8988T (cell line): ENCODE measurements around the gene CEBPG.

ENCODE experiments used
- DNase-seq: peaks from one replicate; pipeline ENCODE4 v3.0.0; 2011

CEBPG gene

GRCh38 chr19:33355535-33355934, 18.0 kb upstream of the CEBPG start:
- DNase-seq: no peak

GRCh38 chr19:33357556-33357955, 16.0 kb upstream of the CEBPG start:
- DNase-seq: no peak

- DNase-seq: no peak
Observed at GRCh38 chr19:33358408-33358807, 15.1 kb upstream of the CEBPG start.

DNA sequence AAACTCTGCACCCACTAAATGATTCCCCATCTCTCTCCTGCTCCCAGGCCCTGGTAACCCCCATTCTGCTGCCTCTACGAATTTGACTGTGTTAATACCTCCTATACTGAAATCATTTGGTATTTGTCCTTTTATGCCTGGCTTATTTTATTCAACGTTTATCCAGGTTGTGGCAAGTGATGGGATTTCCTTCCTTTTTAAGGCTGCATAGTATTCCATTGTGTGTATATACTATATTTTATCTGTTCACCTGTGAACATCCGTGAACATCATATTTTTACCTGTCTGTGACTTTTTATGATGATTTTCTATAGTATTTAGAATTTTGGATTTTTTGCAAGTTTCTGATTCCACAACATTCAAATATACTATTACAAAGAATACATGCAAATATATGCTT, 13.9 kb upstream of the CEBPG start:
- DNase-seq: no peak

DNA sequence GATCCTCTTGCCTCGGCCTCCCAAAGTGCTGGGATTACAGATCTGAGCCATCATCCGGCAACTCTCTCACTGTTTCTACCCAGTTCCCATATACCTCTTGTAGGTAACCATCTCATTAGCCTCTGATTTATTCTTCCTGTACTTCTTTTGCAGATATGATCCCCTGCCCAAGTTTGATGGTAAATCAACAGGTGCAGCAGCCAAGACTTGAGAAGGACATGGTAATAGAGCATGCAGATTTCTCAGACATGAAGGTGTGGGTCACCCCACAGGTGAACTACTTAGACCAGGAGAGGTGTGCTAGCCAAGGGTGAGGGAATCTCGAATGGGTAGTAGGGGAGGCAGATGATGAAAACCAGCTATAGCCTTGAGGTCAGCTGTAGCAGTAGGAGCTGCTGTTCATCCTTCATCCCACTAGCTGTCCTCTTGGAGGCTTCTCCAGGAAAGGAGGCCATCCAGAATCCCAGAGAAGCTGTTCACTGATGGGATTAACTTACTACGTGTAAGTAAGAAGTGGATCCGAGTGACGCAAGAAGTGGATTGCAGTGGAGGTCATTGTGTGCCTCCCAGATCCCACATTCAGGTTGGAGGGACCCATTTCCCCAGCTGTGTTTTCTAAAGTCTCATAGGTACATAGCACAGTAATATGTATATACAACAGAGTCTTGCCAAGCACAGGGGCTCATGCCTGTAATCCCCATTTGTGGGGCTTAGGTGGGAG, 10.8 kb upstream of the CEBPG start:
- no peak for DNase-seq

DNA sequence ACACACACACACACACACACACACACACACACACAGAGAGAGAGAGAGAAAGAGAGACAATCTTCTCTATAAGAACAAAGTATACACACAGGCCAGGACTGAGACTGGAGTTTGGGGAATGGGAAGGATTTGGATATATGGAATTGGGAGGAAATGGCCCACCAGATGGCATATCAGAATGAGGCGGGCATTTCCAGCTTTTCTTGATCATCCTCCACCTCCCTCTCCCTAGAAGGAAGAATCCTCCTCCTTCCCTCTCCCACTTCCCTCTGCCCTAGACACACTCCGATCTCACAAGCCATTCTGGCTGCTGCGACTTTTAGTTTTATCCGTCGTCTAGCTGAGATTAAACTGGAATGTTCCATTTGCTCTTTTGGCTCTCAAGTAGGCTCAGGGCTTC, 10.0 kb upstream of the CEBPG start:
- no peak for DNase-seq

DNA sequence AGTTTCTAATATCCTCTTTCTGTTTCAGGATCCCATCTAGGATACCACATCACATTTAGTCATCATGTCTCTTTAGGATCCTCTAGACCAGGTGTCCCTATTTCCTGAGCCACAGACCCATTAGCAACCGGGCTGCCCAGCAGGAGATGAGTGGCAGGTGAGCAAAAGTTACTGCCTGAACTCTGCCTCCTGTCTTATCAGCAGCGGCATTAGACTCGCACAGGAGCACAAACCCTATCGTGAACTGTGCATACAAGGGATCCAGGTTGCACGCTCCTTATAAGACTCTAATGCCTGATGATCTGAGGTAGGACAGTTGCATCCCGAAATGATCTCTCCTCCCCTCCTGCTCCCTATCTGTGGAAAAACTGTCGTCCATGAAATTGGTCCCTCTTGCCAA, 7.8 kb upstream of the CEBPG start:
- DNase-seq: no peak

GRCh38 chr19:33366127-33366526, 7.4 kb upstream of the CEBPG start:
- no peak for DNase-seq

- no peak for DNase-seq
Observed at GRCh38 chr19:33366897-33367296, 6.6 kb upstream of the CEBPG start.

DNA sequence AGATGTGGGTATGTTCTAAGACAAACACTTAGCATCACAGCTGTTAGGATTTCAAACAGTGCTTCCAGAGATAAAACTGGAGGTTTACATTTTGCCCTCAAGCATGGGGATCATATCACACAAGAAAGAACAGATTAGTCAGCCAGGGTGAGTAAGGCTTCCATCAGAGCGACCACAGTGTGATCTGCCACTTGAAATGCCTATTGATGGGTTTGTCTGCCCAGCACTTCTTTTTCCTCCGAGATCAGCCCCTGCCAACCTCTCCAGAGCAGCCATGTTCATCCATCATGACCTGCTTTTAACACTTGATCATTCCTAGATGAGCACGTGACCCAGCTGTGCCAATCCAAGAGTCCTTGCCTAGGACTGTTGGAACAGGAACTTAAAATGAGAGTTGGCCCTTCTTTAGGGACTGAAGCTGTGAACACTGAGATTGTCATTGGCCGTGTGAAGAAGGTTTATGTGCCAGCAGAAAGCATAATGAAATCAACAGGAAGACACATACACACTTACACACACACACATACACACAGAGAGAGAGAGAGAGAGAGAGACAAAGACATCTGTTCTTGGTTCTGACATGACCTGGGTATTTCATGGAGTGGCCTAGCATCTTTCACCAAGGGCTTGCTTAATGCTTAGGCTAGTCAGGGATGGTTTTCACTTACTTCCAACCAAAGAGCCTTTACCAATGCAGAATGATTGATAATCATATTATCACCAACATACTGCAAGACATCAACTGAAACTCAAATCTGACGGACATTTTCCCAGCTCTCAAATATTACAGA, 5.2 kb upstream of the CEBPG start:
- DNase-seq: no peak

DNA sequence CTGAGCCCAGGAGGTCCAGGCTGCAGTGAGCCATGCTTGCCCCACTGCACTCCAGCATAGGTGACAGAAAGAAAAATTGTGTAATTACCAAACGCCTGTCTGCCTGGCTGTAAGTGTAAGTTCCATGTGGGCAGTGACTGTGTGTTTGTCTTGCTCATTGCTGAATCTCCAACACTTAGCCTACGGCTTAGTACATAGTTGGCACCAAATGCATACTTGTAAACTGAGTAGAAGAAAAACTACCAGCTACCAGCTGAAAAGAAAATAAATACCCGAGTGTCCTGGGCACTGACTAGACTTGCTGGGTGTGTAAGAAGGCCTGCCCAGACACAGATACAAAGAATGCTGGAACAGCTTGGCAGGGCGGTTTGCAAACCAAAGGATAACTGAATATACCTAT, 2.7 kb upstream of the CEBPG start:
- no peak for DNase-seq

DNA sequence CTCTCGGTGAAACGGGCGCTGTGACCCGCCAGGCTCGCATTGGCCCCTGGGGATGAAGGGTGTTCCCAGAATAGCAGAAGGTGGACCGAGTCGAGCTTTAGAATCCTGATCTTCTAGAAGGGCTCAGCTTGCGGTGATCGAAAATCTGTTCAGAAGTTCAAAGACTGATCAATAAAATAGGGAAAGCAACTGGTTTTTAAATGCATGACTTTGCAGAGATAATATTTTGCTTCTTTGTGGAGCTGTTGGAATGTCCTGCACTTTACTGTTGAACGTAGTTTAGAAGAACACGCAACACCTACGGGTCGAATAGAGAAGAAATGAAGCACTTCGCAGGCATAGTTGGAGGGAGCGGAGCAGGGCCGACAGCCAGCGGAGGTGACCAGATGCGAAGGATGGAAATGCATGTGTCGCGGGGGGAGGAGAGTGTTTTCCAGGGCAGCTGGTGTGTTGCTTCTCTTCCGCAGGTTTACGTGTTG, 766 bp downstream of the CEBPG start:
- DNase-seq: no peak

- no peak for DNase-seq
Observed at GRCh38 chr19:33375156-33375836, 1.8 kb downstream of the CEBPG start.

DNA sequence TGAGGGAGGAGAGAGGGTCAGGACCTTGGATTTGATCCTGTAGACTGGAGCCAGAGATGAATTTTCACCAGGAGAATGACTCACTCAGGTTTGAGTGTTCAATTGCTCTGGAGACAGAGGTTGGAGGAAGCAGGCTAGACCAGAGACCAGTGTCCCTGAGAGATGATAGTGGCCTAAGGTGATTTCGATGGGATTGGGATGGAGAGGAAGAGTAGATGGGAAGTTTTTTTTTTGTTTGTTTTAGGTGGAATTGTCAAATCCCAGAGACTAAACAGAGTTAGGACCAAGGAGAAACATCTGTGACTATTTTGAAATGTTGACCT, 2.3 kb downstream of the CEBPG start:
- DNase-seq: no peak

DNA sequence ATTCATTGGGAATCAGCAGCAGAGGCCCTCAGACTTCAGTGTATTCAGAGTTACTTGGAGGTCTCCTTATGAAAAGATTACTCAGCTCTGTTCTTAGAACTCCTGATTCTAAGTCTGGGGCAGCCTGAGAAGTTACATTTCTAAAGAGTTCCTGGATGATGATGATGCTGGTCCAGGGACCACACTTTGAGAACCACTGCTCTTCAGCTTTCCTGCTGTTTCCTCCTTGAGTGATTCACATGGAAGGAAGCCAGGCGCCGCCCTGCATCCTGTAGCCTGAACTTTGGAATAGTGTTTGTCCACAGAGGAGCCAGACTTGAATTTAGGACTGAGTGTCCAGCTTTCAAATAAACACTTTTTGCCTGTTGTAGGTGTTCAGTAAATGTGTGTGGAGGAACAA, 2.9 kb downstream of the CEBPG start:
- peak; percentile 63 for DNase-seq

- DNase-seq: no peak
Observed at GRCh38 chr19:33376941-33377557, 3.5 kb downstream of the CEBPG start.

DNA sequence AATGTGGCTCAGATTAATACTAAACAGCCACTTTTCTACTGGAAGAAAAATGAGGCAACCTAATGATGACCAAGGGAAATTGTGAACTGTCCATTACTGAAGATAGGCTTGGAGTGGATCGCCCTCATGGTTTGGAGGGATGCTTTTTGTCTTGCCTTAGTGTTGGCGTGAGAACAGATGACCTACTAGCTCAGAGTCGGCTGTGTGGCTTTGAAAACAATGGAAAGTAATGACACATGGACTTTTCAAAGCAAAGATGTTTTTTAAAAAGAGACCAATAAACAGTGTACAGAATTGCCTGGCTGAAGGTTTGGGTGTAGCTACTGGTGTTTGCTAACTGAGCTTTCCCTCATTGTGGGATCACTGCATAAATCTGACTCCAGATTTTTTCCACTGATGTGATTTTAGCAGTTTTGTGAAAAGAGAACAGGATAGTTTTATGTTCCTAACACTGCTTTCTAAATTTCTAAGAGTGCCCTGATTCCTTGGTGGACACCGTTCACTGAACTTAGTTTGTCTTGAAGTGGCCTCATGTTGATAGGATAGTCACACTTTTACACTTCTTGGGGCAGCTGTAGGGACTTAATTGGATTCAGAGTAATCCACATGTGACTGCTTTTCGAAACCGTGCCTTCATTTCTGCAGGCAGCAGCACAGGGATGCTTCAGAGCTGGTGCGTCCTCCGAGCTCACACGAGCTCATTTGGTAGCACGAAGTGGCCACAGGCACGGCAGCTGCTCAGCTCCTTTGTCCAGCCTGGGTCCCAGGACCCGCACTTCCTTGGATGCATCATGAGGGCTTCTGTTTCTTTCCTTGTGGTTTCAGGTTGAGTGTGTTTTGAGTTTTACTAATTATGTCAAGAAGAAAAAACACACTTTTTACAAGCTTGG, 4.3 kb downstream of the CEBPG start:
- DNase-seq: no peak

DNA sequence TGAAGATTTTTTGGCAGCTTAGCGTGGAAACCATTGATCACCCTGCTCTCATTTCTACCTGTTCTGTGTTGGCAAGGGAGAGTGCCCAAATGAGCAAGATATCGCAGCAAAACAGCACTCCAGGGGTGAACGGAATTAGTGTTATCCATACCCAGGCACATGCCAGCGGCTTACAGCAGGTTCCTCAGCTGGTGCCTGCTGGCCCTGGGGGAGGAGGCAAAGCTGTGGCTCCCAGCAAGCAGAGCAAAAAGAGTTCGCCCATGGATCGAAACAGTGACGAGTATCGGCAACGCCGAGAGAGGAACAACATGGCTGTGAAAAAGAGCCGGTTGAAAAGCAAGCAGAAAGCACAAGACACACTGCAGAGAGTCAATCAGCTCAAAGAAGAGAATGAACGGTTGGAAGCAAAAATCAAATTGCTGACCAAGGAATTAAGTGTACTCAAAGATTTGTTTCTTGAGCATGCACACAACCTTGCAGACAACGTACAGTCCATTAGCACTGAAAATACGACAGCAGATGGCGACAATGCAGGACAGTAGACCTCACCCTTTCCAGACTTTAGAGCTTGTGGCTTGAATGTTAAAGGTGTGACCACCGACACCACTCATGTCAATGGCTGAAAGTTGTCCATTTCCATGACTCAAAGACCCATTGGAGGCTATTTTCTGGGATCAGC, 5.8 kb downstream of the CEBPG start:
- no peak for DNase-seq

- DNase-seq: no peak
Observed at GRCh38 chr19:33381101-33381500, 7.6 kb downstream of the CEBPG start.

DNA sequence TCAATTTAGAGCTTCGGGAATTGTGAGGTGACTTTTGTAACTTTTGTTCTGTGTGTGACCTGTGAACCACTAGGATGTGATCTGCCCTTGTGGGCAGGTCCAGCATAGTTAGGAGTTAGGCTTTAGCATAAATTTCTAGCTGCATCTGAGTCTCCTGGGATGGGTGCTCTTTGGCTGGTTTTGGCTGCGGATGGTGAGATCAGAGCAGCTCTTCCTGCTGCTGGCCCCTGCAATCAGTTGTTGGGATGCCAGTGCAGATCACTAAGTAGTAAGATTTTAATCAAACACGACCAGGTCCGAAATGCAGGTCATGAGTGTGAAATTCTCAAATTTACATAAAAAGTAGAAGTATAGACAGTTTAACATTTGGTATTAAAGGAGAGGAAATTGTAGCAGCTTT, 8.5 kb downstream of the CEBPG start:
- DNase-seq: no peak

DNA sequence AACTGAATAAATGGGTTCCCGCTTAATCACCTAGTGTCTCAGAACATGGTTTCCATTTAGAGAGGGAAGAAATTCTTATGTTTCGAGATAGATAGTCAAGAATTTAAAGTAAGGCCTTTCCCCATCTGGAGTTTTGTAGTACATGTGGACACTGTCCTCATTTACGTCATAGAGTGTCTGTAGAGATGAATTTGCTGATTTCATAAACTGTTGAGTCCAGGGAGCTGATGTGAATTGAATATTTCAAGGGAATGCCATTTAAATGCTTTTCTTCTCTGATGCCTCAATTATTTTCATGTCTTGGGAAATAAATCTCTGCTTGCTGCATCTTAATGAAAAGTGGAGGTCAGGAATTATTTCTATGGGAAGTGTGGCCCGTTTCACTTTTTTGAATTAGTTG, 9.5 kb downstream of the CEBPG start:
- no peak for DNase-seq

DNA sequence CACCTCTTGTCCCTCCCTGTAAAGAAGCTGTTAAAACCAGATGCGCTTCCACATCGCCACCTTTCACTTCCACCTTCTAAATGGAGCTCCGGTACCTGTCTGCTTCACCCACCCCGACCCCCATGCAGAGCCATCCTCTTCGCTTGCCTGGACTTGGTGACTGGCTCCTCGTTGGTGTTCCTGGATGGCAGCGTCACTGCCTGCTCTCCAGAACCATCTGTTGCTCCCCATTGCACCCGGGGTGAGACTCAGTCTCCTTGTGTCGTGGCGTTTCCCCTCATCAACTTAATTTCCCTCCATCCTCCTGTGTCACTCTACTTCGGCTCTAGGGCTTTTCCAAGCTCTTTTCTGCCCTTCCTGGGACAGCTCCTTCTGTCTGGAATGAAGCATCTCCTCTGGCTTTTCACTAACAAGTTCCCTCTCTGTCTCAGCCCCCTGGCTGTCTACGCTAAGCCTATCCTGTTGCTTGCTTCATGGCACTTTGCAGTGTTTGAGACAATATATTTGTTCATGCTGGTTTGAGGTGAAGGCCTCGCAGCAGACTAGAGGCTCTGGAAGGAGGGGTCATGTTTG, 10.3 kb downstream of the CEBPG start:
- DNase-seq: no peak
